GM21825 (cell line): ENCODE data around the gene NMRK1.

Experiments
- ATAC-seq: cut with Tn5 transposase; IDR thresholded peaks from one replicate; pipeline ENCODE4 v1.9.1; 2021; ENCODE audit warnings: mild to moderate bottlenecking, moderate library complexity; ENCODE audit not compliant: unreplicated experiment

Gene NMRK1

DNA sequence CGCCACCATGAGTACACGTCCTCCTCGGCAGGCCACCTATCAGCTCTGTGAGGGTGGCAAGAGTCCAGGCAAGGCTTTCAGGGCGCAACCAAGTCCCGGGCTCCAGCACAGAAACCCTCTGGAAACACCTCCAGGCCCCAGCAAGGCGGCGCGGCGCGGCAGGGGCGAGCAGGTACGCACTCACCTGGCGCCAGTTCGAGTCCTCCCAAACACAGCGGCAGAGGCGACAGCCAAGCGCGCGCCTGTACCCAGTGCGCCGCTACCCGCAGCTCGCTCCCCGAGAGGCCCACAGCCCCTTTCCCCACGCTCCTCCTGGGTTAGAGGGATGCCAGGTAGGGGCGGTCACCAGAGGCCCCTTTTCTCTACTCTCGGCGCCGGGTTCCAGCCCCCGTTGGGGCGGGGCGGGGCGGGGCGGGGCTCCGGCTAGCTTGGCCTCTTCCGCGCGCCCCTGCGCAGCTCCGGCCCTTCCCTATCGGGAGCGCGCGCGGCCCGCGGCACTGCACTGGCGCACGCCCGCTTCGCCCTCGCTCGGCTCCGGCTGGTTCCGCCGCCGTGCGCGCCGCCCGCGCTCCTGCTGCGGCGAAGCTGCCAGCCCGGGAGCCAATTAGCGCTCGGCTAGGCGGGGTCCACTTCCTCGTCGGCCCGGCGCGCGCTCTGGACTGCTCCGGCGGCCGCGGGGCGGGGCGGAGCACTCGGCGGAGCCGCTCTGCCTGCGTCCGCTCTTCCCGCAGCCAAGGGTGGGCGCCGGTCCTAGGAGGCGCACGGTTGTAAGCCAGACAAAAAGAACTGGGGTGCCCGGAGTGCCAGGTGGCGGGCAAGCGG, at the start of gene NMRK1, which contains the start of gene OSTF1:
Gene NMRK1 (minus strand): TSS at position 332 of the 822 bp plus-strand sequence. CDS start 5,040 bp downstream, outside the sequence.
Gene OSTF1 (plus strand): TSS at position 691 of the 822 bp plus-strand sequence. CDS start 179 bp downstream, outside the sequence.
- peak; percentile 89 for ATAC-seq

DNA sequence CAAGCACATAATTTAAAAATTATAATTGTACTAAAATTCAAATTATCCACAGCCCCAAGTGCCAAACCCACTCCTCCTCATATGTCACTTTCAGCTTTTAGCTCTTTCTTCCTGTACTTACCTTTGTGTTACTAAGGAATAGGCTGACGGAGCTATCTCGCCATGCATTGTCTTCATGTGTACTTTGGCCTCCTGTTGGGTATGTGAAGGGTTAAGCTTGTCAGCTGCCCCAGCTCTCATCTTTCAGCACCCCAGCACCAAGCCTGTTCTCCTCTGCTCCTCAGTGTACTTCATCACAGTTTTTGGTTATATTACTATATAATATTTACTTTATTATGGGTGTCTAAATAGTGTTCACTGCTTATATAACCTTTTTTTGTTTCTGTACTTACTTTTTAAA, 46.5 kb upstream of the NMRK1 start:
- ATAC-seq: no peak

DNA sequence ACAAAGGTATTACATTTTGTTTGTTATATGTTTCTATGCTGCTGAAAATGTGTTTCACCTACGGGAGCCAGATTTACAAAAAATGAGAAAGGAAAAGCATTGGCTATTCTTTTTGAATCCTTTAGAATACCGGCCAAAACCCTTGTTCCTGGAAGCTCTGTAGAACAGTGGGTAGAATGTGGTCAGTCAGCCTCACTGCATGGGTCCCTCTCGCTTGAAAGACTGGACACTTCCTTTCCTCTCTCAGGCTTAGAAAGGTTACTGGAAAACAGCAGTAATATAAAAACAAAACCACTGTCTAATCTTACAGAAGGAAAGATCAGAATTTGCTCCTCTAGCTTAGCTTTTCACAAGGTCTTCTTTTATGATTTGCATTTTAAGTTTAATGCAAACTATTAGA, 45.4 kb upstream of the NMRK1 start:
- ATAC-seq: no peak

DNA sequence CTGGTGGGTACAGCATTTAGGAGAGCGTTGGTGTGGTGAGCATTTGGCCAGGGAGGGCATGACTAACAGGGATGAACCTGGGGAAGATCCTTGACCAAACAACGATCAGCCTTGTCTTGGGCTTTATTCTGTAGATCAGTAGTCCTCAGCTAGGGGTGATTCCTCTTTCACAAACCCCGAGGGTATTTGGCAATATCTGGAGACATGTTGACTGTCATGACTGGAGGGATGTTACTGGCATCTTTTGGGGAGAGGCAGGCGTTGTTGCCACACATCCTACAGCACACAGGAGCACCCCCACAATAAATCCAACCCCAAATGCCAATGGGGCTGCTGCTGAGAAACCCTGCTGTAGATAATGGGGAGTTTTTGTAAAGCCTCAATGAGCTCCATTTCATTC, 44.3 kb upstream of the NMRK1 start:
- no peak for ATAC-seq

DNA sequence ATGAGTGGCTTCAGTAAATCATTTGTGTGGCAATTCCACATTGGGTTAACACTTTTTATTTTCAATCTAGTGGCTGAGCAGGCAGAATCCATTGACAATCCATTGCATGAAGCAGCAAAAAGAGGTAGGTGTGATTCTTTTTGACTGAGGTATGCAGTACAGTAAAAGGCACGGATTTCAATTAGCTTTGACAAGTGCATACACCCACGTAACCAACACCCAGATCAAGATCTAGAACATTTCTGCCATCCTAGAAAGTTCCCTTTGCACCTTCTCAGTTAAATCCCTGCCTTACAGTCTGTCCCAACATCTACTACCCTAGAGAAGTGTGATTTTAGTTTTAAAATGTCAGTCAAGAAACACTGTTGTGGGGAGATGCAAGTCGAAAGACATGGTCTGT, 43.7 kb upstream of the NMRK1 start:
- ATAC-seq: no peak

DNA sequence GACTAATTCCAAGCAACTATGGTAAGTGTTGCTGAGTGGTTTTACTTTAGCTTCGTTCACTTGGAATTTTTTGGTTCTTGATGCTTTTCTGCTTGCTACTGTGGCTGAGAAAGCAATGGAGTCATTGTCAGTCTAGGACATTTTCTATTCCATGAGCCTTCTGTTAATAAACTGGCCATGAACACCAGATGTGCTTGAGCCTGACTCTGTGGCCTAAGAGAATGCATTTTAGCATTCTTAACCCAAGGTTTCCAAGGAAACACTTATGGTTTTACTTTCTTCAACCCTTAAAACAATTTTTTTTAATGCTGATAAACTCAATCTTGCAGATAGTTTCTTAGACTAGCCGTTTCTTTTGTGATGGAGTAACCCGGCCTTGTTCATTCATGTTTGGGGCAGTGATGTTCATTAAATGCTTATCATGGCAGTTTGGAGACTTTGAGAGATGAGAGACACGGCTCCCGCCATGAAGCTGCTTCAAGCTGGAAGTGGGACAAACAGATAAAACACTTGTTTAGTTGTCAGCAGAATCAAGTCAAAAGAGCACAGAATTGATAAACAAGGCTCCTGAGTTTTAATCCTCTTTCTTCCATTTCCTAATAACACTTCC, 42.8 kb upstream of the NMRK1 start:
- no peak for ATAC-seq

DNA sequence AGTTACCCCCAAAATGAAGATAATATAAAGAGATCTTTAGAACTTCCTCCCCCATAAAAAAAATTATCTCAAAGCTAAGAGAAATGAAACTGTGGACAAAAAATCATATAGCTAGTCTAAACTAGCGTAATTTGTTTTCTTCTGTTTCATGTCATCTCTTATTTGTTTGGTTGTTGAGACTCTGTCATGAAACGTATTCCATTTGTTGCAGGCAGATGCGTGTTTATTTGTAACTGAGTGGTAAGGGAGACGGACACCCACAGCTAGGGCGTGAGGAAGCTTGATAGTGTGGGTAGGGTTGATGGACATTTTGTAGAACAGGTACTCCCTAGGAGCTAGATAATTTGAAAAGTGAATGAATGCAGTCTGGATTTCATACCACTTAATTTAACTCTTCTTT, 42.2 kb upstream of the NMRK1 start:
- no peak for ATAC-seq

DNA sequence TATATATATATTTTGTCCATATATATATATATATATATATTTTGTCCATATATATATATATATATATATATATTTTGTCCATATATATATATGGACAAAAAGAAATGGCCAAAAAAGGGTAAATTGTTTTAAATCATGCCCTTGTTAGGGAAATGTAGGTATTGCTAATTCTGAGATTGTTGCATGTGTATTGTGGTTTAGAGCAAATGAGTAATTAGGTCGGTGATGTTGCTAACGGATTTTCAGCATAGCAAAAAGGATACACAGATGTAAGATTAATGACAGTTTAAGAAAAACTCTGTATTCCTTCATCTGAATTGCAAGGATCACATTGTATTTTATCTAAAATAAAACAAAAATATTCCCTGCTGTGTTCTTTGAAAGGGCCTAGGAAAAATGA, 40.6 kb upstream of the NMRK1 start:
- no peak for ATAC-seq

DNA sequence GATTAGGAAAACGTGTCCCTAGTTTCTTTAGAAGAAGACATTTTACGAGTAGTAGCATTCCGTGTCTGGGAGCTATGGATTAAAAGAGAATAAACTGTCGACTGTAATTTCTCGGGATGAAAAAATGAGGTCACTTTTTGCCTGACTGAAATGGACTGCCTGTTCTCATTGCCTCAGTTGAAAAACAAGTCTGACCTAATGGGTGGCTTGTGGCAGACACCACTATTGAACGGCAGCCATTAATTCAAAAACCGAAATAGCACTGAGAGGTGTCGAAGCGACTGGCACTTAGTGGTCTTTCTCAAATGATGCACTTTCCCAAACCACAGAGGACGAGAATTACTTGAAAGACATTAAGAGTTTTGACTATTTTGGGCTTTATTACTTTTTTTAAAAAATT, 35.7 kb upstream of the NMRK1 start:
- ATAC-seq: no peak

DNA sequence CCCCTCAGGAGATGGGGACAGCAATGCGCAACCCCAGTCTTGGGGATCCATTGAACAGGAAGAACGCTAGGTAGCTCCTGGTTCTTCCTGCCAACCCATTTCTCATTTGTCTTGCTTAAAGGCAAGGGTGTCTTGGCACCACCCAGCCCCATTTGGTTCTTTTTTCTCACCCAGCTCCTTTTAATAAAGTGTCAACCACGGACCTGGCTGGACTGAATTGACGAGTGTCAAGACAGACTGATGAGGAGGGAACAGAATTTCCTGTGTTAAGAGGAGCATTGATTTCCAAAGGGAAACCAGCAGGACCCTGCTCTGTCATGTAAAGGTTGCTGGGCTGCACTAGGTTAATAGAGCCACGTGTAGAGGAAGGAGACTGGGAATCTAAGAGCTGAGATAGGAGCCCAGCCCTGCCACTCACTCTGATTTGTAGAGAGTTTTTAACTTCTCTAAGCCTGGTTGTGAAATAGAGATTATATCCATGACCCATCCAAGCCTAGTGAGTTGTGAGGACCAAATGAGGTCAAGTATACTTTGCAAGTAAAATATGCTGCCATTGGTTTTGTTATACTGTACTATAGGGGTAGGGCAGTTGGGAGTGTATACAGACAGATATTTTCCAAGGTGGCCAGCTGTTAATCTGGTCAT, 34.1 kb upstream of the NMRK1 start:
- no peak for ATAC-seq

DNA sequence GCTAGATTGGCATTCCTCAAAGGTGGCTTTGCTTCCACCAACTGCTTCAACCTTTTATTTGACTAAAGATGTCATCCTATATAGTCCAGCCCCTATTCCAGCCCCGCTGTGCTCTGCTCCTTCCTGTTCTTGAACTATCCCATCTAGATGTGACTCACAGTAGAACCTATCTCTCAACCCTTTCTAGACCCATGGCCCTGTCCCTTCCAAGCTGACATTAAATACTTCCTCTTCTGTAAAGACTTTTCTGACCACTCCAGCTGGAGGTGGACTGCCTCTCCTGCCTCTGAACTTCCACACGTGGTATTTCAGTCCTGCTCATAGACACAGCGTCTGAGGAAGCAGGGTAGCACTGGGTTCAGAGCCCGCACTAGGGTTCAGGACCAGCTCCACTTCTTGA, 32.7 kb upstream of the NMRK1 start:
- no peak for ATAC-seq

DNA sequence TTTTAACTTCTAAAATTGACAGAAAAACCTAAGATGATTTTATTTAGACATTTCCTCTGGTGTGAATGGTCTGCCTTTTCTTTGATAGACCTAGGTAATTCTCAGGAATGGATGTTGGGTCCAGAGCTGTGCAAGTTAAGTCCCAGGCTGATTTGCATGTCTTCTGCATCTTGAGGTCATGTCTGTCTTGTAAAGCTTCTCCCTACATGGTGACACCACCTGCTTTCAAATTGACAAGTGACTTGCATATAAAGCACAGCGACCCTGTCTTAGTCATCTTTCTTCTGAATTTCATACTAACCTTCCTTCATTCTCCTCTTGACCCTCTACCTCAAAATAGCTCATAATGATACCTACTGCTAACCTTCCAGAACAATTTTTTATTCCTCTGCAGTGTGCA, 29.6 kb upstream of the NMRK1 start:
- no peak for ATAC-seq

DNA sequence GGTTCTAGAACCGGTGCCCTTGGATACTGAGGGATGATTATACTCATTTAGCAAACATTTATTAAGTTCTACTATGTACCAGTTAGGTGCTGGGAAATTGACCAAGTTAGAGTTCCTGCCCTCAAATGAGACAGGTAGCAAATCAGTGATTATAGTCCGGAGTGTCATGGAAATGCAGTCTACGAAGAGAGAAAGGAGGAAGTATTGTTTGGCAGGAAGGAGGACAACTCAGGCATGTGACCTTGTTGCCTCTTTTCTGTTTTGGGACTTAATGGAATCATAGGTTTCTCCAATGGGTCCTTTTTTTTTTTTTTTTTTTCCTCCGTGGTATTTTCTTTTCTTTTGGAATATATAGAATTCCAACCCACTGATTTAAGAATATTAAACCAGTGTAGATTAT, 28.4 kb upstream of the NMRK1 start:
- ATAC-seq: no peak

DNA sequence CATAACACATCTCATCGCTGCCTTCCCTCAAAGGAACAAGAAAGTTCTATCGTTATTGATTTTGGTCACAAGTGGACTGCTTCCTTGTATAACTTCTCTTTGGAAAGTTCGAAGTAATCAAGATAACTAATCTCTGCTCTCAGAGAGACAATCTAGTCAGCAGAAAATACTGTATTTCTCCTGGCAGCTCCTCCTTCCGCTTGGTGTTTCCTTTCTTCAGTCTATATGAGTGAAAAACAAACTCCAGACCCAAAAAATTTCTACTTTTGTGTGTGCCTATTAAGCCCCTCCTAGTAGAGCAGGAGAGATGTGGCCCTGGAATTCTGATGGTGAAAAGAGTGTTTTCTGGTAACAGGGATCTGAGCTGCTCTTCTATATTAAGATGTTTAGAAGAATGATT, 24.8 kb upstream of the NMRK1 start:
- ATAC-seq: no peak

DNA sequence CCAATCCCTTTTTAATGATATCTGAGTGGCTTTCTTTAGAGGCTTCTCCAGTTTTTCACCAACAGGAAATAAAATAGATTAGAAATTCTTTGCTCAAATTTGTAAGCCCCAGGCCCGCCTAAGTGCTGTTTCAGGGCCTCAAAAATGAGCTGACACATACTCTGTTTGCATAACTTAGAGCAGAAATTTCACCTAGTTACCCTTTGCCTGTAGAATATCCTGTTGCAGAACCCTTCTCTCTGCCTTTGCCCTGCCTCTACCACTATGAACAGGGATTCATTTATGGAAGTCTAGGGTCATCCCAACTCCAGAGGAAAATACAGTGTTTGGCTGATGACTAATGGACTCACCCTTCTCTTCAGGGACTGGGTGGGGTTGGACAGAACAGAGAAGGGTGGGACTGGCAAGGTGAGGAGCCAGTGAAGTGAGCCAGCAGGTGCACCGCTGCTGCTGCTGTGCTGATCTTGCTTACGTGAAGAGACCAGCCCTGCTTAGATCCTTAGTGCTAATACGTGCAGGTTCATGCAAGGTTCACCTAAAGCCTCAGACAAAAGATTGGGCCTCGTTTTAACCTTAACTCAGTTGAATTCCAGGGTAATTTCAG, 23.2 kb upstream of the NMRK1 start:
- no peak for ATAC-seq

DNA sequence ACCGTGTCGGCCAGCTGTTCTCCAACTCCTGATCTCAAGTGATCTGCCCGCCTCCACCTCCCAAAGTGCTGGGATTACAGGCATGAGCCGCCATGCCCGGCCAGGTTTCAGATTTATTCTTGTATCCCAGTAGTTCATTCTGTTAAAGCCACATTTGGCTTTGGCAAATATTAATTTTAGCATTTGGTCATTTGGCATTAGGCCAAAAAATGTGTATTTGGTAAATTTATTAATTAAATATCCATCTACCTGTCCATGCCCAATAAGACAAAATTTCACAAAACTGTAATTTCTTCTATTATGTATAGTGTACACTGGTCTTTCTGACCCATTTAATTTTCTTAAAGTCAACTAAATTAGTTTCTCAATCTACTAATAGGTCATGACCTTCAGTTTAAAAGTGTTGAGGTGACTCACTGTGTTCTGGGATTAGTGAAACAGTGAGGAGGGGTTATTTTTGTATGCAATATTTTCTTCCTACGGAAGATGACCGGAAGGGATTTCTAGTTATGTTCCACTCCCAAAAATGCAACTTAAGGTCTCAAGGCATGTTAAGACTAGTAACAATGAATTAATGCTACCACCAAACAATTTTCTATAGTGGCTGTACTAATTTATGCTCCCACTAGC, 21.4 kb upstream of the NMRK1 start:
- ATAC-seq: no peak

DNA sequence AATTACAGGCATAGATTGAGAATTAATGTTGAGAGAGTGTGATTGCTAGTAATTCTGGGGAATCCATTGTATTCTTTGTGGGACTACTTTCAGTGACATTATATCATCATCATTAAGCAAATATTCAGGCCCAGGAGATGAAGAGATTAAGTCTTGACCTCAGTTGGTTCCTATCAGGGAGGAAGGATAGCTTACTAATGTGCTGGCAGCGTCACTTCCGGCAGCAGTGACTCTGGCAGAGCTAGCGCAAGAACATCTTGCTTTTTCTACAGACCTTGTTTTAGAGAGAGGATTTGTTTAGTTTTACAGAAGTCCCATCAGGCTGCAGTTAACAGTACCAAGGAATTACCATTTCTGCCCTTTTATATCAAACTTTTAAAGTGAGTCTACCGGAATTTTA, 20.6 kb upstream of the NMRK1 start:
- ATAC-seq: no peak

DNA sequence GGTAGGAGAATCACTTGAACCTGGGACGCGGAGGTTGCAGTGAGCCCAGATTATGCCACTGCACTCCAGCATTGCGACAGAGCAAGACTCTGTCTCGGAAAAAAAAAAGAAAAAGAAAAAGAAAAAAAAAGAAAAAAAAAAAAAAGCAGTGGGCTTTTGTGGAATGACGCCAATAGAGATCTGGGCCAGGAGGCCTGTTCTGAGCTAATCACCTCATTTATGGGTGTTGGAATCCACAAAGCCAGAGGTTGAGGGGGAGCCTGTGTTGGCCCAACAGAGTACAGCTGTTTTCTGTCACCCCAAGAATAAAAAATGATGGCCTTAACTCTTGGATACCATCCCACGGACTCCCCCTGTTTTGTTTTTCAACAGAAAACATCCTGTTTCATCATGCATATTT, 18.9 kb upstream of the NMRK1 start:
- no peak for ATAC-seq

DNA sequence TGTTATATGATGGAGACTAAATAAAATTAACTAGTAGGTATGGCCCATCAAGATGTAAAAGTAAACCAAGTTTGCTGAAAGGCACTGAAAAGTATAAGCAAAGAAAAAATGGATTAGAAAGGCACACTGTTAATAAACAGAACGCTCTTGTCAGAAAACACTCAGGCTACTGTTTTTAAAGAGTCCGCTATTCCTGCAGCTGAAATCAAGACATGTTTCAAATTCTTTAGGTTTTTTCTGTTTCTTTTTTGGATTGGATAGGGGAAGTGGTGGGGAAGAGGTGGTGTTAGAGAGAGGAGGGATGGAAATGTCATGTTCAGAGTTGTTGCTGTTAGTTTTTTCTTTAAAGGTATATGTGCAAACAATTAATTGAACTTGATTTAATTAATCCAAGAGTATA, 17.9 kb upstream of the NMRK1 start:
- no peak for ATAC-seq

DNA sequence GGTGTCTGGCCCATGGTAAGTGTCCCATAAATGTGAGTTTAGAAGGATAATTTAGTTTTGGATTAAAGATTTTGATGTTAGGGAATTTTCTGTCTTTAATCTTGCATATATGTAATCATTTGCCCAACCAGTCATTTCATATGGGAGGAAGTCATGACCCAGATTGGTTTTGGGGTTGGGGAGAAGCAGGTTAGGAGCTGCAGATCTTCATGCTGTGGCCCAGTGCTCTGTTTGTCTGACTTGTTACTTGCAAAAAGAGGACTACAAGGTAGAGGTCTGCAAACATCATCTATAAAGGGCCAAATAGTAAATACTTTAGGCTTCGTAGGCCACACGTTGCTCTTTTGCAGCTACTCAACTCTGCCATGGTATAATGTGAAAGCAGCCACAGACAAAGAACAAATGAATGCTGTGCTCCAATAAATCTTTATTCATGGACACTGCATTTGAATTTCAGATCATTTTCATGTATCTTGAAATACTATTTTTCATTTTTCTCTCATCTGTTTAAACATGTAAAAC, 17.1 kb upstream of the NMRK1 start:
- ATAC-seq: no peak

DNA sequence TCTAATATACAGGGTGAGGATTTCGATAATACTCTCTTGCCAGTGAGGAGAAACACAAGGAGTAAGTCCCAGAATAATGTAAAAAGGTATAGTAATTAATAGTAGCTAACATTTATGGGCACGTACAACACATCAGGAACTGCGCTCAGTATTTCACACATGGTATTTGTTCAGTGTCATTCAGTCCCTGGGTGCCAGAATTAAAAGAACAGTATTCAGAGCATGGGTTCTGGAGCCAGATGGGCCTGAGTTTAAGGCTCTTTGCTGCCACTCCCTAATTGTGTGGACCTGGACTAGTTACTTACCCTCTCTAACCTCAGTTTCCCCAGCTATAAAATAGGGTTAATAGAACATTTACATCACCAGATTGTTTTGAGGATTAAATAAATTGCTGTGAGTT, 16.7 kb upstream of the NMRK1 start:
- no peak for ATAC-seq
